ENCODE data around the gene EEF2.

Gene EEF2

GRCh38 chr19:3984908-3985642 is at the start of gene EEF2:
Gene EEF2, minus strand, starts transcription at chr19:3985463. Its CDS starts 83 bp downstream, at chr19:3985380.
- DNase-seq: peak; percentile 96

DNA sequence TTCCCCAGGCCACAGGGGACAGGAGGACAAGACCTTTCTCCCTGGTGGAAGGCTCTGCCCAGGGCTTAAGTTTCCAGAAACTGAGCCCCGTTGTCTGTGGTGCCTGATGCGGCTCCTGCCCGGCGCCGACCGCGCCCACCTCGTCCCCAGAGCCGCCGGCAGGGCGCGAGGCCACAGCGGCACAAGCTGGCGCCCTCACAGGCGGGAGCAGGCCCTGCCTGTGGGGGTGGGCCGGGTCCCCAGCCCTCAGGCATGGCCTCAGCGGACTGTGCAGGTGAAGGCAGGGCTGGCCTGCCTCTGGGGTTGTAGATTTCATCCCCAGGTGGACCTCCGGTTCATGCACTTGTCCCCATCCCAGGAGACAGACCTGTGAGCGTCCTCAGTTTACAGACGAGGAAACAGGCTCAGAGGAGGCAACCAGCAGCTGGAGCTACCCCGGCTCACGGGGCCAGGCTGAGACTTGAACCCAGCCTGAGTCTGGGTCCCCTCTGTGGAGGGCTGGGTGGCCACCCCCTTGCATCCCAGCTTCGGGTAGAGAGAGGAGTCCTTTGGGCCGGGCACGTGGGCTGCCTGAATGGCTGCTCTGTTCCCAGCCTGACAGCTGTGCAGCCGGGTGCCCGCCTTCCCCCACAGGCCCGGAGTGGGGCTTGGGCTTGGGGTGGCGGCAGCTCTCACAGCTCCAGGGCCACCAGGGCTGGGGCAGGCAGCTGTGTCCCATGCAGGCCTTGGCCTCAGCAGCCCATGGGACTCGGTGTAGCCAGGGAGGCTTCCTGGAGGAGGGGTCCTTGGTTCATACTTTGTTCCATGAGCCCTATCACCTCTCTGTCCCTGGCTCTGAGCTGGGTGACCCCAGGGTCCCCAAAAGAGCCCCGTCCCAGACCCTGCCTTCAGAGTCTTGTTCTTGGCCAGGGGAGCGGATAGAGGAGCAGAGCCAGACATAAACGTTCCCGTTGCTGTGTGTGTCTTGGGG is 49.1 kb upstream of the EEF2 start:
- DNase-seq: no peak

- DNase-seq: no peak
Measured at GRCh38 chr19:4033028-4033956, 48.0 kb upstream of the EEF2 start.

- DNase-seq: no peak
Measured at GRCh38 chr19:4032436-4032835, 47.2 kb upstream of the EEF2 start.

GRCh38 chr19:4031420-4031819 is 46.2 kb upstream of the EEF2 start:
- no peak for DNase-seq

DNA sequence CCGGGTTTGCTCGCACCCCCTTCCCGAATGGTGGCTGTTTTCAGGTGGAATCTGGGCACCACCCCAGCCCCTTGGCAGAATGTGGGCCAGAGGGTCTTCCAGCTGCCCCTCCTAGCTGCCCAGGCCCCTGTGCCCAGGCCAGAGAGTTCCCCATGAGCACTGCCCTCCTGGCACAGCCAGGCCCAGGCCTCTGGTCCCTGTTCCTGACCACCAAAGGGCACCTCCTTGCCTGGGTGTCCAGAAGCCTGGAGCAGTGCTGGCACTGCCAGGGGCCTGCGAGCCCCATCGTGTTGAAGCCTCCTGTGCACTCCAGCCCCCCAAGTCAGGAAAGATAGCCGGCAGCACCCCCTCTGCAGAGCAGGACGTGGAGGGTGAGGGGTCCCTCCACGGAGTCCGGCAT is 45.7 kb upstream of the EEF2 start:
- no peak for DNase-seq

GRCh38 chr19:4030552-4030951 is 45.3 kb upstream of the EEF2 start:
- no peak for DNase-seq

GRCh38 chr19:4029247-4029614 is 44.0 kb upstream of the EEF2 start:
- no peak for DNase-seq

DNA sequence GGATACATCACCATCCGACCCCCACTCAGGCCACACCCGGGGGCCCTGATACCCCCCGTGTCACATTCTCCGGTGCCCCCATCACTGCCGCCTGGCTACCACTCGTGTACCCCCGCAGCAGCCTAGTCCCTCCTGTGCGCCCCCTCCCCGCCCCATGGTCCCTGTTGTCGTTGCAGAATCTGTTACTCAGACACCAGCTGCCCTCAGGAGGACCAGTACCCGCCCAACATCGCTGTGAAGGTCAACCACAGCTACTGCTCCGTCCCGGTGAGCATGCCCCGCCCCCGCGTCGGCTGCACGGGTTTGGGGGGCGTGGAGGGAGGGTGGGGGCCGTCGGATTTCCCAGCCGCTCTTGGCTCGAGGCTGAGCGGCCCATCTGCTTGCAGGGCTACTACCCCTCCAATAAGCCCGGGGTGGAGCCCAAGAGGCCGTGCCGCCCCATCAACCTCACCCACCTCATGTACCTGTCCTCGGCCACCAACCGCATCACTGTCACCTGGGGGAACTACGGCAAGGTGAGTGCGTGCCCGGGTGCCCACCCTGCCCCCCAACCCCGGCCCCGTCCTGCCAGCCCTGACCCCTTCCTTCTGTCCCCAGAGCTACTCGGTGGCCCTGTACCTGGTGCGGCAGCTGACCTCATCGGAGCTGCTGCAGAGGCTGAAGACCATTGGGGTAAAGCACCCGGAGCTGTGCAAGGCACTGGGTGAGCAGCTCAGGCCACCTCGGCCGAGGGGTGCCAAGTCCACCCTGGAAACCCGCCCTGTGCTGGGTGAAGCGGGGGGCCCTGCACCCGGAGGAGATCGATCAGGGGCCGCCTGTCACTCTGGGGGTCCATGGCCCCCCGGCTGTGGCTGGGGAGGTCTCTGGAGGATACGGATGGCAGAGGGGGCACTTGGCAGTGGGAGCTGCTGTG is 43.3 kb upstream of the EEF2 start:
- DNase-seq: no peak

DNA sequence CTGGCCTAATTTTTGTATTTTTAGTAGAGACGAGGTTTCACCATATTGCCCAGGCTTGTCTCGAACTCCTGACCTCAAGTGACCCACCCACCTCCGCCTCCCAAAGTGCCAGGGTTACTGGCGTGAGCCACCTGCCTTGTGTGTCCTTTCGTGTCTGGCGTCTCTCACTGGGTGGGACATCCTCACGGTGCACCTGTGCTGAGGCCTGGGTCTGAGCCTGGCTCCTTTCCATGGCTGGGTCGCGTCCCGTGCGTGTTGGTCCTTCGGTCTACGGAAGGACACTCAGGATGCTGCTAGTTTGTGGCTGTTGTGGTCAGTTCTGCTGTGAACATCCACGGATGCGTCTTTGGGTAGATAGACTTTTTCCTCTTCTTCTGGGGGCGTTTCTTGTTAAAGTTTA is 41.9 kb upstream of the EEF2 start:
- no peak for DNase-seq

DNA sequence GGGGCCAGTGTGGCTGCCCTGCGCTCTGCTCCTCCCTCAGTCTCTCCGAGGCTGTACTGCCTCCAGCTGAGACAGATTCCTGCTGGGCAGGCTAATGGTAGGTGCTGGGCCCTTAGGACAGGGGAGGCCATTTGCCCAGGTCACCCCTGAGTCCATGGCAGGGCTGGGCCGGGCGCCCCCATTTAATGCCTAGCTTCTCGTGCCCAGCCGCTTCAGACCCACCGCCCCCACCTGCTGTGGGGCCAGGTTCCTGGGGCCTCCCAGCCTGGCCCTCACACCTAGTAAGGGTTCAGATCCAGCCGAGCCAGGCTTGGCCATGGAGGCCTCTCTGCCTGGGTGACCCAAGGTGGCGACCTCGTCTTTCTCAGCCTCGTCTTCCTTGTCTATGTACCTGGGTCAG is 40.1 kb upstream of the EEF2 start:
- no peak for DNase-seq

GRCh38 chr19:4023600-4024398 is 38.5 kb upstream of the EEF2 start:
- DNase-seq: no peak

GRCh38 chr19:4019578-4019977 is 34.3 kb upstream of the EEF2 start:
- DNase-seq: no peak

- DNase-seq: no peak
Measured at GRCh38 chr19:4018775-4019504, 33.7 kb upstream of the EEF2 start.

GRCh38 chr19:4018140-4018613 is 32.9 kb upstream of the EEF2 start:
- no peak for DNase-seq

- no peak for DNase-seq
Measured at GRCh38 chr19:4016903-4017638, 31.8 kb upstream of the EEF2 start.

- DNase-seq: no peak
Measured at GRCh38 chr19:4016486-4016885, 31.2 kb upstream of the EEF2 start.

- no peak for DNase-seq
Measured at GRCh38 chr19:4015705-4016402, 30.6 kb upstream of the EEF2 start.

All from activated effector memory CD4-positive, alpha-beta T cell treated with anti-CD3 and anti-CD28 coated beads, Interleukin-2, amount 50 U/mL, for 16 hours (primary cell).